Activated B cell treated with CpG ODN at 0.5 μM for 24 hours (primary cell): ENCODE measurements around the gene PI4KB. TPM values are rescaled to one million over a fixed set of nuclear protein-coding genes. Genes with fewer than 3 reads are reported as not detected.
A peak's percentile ranks its signal among the peaks of the same experiment; 100 is the strongest.

Experiments used
- ATAC-seq: fragments of 200-7000 bp; cut with Tn5 transposase; one replicate; pipeline ENCODE4 v1.10.0; 2021; ENCODE audit warnings: low read depth, mild to moderate bottlenecking, moderate library complexity
- CTCF ChIA-PET: fragments of 350-600 bp; sonication (Branson Sonifier 250); formaldehyde crosslinking; loops from one replicate; lab custom pipeline; 2021; ENCODE audit warnings: antibody characterized with exemption; lab: Charles Lee
- POLR2A ChIA-PET: fragments of 350-600 bp; sonication (Branson Sonifier 250); formaldehyde crosslinking; loops from one replicate; lab custom pipeline; 2021; ENCODE audit warnings: antibody characterized with exemption; lab: Charles Lee
- DNase-seq: peaks from one replicate; pipeline ENCODE4 v3.0.0; 2022
- H3K27ac Mint-ChIP-seq: one replicate; pipeline ENCODE4 v1.8.0; 2020; ENCODE audit warnings: mixed read lengths
- H3K27me3 Mint-ChIP-seq: one replicate; pipeline ENCODE4 v1.8.0; 2021; ENCODE audit warnings: mixed read lengths
- H3K36me3 Mint-ChIP-seq: one replicate; pipeline ENCODE4 v1.8.0; 2021; ENCODE audit warnings: low read depth, mixed read lengths
- H3K4me1 Mint-ChIP-seq: one replicate; pipeline ENCODE4 v1.8.0; 2021; ENCODE audit warnings: mixed read lengths
- H3K4me3 Mint-ChIP-seq: one replicate; pipeline ENCODE4 v1.8.0; 2020; ENCODE audit warnings: mild to moderate bottlenecking, mixed read lengths
- H3K9me3 Mint-ChIP-seq: one replicate; pipeline ENCODE4 v1.8.0; 2020; ENCODE audit warnings: mixed read lengths
- intact Hi-C: fragments of 100-400 bp; cut with micrococcal nuclease; formaldehyde crosslinking; loops from one replicate; pipeline ENCODE4 v1.15.1; 2024
- total RNA-seq: library from RNA; stranded (reverse); gene quantifications from 2 replicates; pipeline ENCODE4 v1.2.3, GENCODE V29; 2022
- TF ChIP-seq, protein P1 (sequence below): fragments of 200-600 bp; IDR thresholded peaks from one replicate; pipeline ENCODE4 v1.8.0; 2022; ENCODE audit warnings: antibody characterized with exemption, mild to moderate bottlenecking

Gene PI4KB
- total RNA-seq = 112 and 113 TPM in 2 replicates

DNA sequence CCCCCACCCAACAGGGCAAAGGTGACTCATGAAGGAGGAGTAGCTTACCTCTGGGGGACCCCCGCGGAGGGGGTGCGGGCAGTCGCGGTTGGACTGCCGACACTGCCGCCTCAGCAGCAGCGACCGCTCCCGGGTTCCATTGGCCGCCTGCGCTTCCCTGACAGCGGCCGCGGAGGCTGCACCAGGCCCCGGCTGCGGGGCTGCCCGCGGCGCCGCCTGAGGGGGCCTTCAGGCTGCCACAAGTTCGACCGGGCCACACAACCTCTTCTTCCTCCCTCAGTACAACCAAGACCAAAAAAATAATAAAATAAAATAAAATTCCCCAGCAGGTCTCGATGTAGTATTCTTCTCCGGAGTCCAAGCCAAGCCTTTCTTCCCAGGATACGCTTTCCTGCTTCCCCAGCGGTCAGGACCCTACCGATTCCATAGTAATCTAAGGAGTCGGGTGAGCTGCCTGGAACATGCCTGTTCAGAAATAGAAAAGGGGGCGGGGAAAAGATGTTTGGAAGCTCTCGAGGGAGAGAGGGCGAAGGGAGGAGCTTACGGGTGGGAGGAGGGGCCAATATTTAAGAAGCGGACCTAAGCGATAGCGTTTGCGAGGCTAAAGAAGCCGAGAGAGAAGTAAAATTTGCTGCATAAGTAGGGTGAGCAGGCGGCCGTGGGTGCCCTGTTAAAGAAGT is at the start of gene PI4KB:
TSS of gene PI4KB (minus strand) at position 194 of the 680 bp plus-strand sequence. CDS start 10,935 bp downstream, outside the sequence.
- Mint-ChIP-seq H3K4me1 (peaks cover 42% of the 10 kb centered on the region), H3K36me3 (peaks cover 47% of the 10 kb centered on the region), H3K4me3 (peak within 1 kb of the TSS; percentile 97), H3K9me3 (no peaks in the 10 kb centered on the region), H3K27me3 (no peaks in the 10 kb centered on the region), H3K27ac (peak within 1 kb of the TSS; percentile 99)
- TF ChIP-seq, protein P1, sequence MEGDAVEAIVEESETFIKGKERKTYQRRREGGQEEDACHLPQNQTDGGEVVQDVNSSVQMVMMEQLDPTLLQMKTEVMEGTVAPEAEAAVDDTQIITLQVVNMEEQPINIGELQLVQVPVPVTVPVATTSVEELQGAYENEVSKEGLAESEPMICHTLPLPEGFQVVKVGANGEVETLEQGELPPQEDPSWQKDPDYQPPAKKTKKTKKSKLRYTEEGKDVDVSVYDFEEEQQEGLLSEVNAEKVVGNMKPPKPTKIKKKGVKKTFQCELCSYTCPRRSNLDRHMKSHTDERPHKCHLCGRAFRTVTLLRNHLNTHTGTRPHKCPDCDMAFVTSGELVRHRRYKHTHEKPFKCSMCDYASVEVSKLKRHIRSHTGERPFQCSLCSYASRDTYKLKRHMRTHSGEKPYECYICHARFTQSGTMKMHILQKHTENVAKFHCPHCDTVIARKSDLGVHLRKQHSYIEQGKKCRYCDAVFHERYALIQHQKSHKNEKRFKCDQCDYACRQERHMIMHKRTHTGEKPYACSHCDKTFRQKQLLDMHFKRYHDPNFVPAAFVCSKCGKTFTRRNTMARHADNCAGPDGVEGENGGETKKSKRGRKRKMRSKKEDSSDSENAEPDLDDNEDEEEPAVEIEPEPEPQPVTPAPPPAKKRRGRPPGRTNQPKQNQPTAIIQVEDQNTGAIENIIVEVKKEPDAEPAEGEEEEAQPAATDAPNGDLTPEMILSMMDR = no peak
- CTCF ChIA-PET = interaction anchor here (0.8 to 4.7 kb wide), 10 partner anchors 11 to 228 kb away, joined by 3 to 24 read pairs (median 6); partner anchors contain the start of gene PSMB4
- intact Hi-C loops = loop anchor here (1.0 kb wide), 6 partner anchors 14 to 463 kb away; partner anchors contain the start of genes PIP5K1A, PSMB4, RFX5 and TDRKH
- DNase-seq (peak; percentile 76), ATAC-seq (peak; percentile 92)
- POLR2A ChIA-PET = interaction anchor here (0.5 to 3.6 kb wide), 36 partner anchors 10 to 1933 kb away, joined by 3 to 94 read pairs (median 4); partner anchors contain the start of genes CGN, GABPB2, PIP5K1A and POGZ

DNA sequence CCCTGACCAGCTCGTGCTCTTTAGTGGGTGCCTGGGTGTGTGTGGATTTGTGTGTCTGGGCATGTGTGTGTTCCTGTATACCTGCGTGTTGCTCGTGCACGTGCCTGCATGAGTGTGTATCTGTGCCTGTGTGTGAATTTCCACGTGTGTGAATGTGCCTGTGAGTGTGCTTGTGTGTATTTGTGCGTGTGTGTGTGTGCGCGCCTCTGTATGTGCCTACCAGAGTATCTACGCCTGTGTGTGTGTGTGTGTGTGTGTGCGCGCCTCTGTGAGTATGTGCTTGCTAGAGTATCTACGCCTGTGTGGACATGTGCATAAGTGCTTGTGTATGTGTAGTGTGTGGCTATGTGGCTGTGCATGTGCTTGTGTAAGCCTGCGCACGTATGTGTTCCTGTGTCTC is 46.0 kb upstream of the PI4KB start:
- no peak for DNase-seq

DNA sequence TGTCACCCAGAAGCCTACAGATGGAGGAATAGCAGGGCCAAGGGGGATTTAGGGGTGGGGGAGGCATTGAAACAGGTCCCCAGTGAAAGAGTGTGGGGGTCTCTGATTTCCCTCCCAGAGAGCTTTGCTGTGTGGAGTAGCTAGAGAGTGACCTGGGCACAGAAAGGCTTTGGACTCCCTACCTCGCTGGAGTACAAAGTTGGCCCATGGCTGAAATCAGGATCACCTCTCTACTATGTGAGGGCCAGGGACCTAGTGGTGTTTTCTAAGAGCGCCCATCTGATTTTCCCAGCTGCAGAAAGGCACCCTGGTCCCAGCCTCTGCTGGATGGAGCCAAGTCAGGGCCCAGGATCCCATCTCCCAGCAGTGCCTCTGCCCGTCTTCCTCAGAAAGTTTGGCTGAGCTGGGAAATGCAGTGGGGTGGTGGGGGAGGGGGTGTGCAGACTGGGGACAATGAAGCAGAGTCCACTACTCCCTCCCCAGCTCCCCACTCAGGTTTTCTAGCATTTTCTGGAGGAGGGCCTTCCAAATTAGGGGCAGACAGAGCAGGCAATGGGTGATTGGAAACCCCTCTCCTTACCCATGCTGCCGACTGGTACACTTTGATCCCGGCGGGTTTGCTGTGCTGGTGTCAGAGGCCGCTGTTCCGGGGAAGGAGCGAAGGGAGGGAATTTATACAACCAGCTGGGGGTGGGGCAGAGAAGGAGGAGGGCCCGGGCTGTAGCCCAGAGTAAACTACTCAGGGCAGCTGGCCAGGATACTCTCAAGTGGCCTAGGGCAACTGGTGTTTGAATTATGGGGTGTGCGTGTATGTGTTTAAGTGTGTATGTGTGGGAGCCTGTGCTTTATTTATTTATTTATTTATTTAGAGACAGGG is 45.1 kb upstream of the PI4KB start, which contains the start of gene SELENBP1:
TSS of gene SELENBP1 (minus strand) at position 648 of the 877 bp plus-strand sequence. CDS start at position 584, 64 bp downstream.
- CTCF ChIA-PET = no interaction called here
- peak within 1 kb of the TSS; percentile 6 for H3K27ac Mint-ChIP-seq
- H3K4me1 Mint-ChIP-seq = no peaks in the 10 kb centered on the region
- H3K4me3 Mint-ChIP-seq = no peak within 1 kb of the TSS
- no peak for ATAC-seq
- no peaks in the 10 kb centered on the region for H3K27me3 Mint-ChIP-seq
- no peaks in the 10 kb centered on the region for H3K36me3 Mint-ChIP-seq
- DNase-seq = no peak
- TF ChIP-seq, protein P1 = no peak
- H3K9me3 Mint-ChIP-seq = no peaks in the 10 kb centered on the region
- POLR2A ChIA-PET = interaction anchor here (0.6 to 0.7 kb wide), 2 partner anchors 14 to 26 kb away, joined by 3 to 4 read pairs; no protein-coding TSS in a partner anchor
- intact Hi-C loops = no loop called here

More for the DNA sequence above, 46.0 kb upstream of the PI4KB start:
- Mint-ChIP-seq H3K27me3 (no peaks in the 10 kb centered on the region), H3K4me3 (no peak overlapping the region), H3K27ac (no peak overlapping the region), H3K36me3 (no peaks in the 10 kb centered on the region), H3K9me3 (no peaks in the 10 kb centered on the region), H3K4me1 (no peaks in the 10 kb centered on the region)
- TF ChIP-seq, protein P1 = no peak
- ChIA-PET POLR2A (no interaction called here), CTCF (interaction anchor here (1.0 kb wide), 1 partner anchor 32 kb away, joined by 3 read pairs; no protein-coding TSS in a partner anchor)
- intact Hi-C loops = no loop called here
- no peak for ATAC-seq

DNA sequence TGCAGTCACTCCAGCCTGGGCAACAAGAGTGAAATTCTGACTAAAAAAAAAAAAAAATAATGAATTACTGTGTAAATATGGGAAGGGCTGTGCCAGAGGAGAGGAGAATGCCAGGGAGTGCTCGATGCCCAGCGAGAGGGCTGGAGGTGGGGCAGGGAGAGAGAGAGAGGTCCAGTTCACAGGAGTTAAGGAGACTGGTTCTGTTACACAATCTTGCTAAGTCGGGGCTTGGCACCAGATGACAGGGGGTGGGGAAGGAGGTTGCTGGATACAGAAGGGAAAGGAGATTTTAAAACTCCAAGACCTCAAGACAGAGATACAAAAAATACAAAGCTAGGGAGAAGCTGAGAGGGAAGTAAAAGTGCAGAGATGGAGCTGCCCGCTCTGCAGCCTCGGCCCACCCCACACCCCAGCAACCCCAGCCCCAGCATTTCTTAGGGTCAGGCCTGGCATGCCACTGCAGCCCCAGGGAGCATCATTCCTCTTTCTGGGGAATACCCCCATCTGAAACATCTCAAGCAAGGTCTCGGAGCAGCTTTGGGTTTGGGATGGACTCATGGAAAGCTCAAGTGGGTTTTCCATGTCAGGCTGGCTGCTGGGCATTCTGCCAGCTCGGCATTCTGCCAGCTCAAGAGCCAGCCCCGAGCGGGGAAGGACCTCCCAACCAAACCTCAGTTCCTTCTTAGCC is 44.3 kb upstream of the PI4KB start:
- ChIA-PET CTCF (no interaction called here), POLR2A (interaction anchor here (0.6 to 0.7 kb wide), 2 partner anchors 14 to 27 kb away, joined by 3 to 4 read pairs; no protein-coding TSS in a partner anchor)
- H3K4me3 Mint-ChIP-seq = no peak overlapping the region
- TF ChIP-seq, protein P1 = no peak
- no peaks in the 10 kb centered on the region for H3K27me3 Mint-ChIP-seq
- ATAC-seq (no peak), DNase-seq (no peak)
- intact Hi-C loops = no loop called here
- H3K36me3 Mint-ChIP-seq = no peaks in the 10 kb centered on the region
- H3K27ac Mint-ChIP-seq = no peak overlapping the region
- no peaks in the 10 kb centered on the region for H3K4me1 Mint-ChIP-seq
- H3K9me3 Mint-ChIP-seq = no peaks in the 10 kb centered on the region
